A673 (cell line): ENCODE measurements around the gene BTC. TPM values are rescaled to one million over a fixed set of nuclear protein-coding genes. Genes with fewer than 3 reads are reported as not detected.

Experiments used
- BruUV-seq: library from RNA; stranded (reverse); fragments of 400-500 nt; replicated peaks from 2 replicates; lab custom pipeline; 2021; lab: Mats Ljungman, UMichigan
- CTCF ChIA-PET: fragments of 300-600 bp; sonication (Branson Sonifier 250); formaldehyde crosslinking; loops from one replicate; lab custom pipeline; 2022; ENCODE audit warnings: antibody characterized with exemption; lab: Charles Lee
- POLR2A ChIA-PET: fragments of 300-600 bp; sonication (Branson Sonifier 250); formaldehyde crosslinking; loops from one replicate; lab custom pipeline; 2022; ENCODE audit warnings: antibody characterized with exemption; ENCODE audit not compliant: low non-redundant PET; lab: Charles Lee
- DNase-seq: peaks from one replicate; pipeline ENCODE4 v3.0.0-alpha.2; 2015; ENCODE audit warnings: low spot score
- H3K27ac ChIP-seq: fragments of 200-600 bp; sonication (generic); 2 replicates; pipeline ENCODE4 v1.5.1; 2016; ENCODE audit warnings: mixed run types, low read depth, mild to moderate bottlenecking, mixed read lengths, antibody characterized with exemption, low read length; ENCODE audit not compliant: poor library complexity, severe bottlenecking
- H3K27me3 ChIP-seq: fragments of 200-600 bp; sonication (generic); replicated peaks from 2 replicates; pipeline ENCODE4 v1.6.1; 2017; ENCODE audit warnings: mixed run types, low read depth, mild to moderate bottlenecking, mixed read lengths, antibody characterized with exemption, low read length; ENCODE audit not compliant: insufficient read depth, poor library complexity
- H3K36me3 ChIP-seq: fragments of 200-600 bp; sonication (generic); 2 replicates; pipeline ENCODE4 v1.6.1; 2016; ENCODE audit warnings: mixed run types, mild to moderate bottlenecking, mixed read lengths, antibody characterized with exemption, low read length; ENCODE audit not compliant: insufficient read depth, poor library complexity, severe bottlenecking
- H3K4me1 ChIP-seq: fragments of 200-600 bp; sonication (generic); 2 replicates; pipeline ENCODE4 v1.6.1; 2017; ENCODE audit warnings: mixed run types, mild to moderate bottlenecking, mixed read lengths, antibody characterized with exemption, low read length; ENCODE audit not compliant: insufficient read depth, poor library complexity, severe bottlenecking
- H3K4me3 ChIP-seq: fragments of 200-600 bp; sonication (generic); 2 replicates; pipeline ENCODE4 v1.5.1; 2016; ENCODE audit warnings: low read depth, mixed run types, mild to moderate bottlenecking, mixed read lengths, low read length; ENCODE audit not compliant: poor library complexity, severe bottlenecking
- H3K9me3 ChIP-seq: fragments of 200-600 bp; sonication (generic); 2 replicates; pipeline ENCODE4 v1.6.1; 2016; ENCODE audit warnings: mixed run types, low read depth, mild to moderate bottlenecking, mixed read lengths, antibody characterized with exemption, low read length; ENCODE audit not compliant: poor library complexity, severe bottlenecking
- CTCF ChIP-seq: fragments of 300-800, 200-600 bp; sonication (generic); conservative IDR thresholded peaks from 2 replicates; pipeline ENCODE4 v1.5.1; 2017; ENCODE audit warnings: low read depth, mild to moderate bottlenecking, antibody characterized with exemption, low read length, moderate library complexity, mixed read lengths
- EZH2 ChIP-seq: fragments of 200-600 bp; sonication (generic); IDR thresholded peaks from 2 replicates; pipeline ENCODE4 v1.6.1; 2017; ENCODE audit warnings: borderline replicate concordance, low read depth, mild to moderate bottlenecking, mixed read lengths, antibody characterized with exemption, low read length; ENCODE audit not compliant: poor library complexity, severe bottlenecking
- intact Hi-C: fragments of 100-400 bp; cut with micrococcal nuclease; formaldehyde crosslinking; loops from one replicate; pipeline ENCODE4 v1.10.0; 2022; ENCODE audit not compliant: unreplicated experiment
- total RNA-seq: library from RNA; stranded (reverse); gene quantifications from 2 replicates; pipeline ENCODE4 v1.2.3, GENCODE V29; 2021

The BTC gene
- total RNA-seq, 1 experiment from 2014 or later = 0.11 TPM

- Histone ChIP-seq H3K27me3 (no peaks in the 10 kb centered on the region), H3K4me3 (no peak overlapping the region), H3K4me1 (no peaks in the 10 kb centered on the region), H3K36me3 (no peaks in the 10 kb centered on the region), H3K9me3 (no peaks in the 10 kb centered on the region), H3K27ac (no peak overlapping the region)
- POLR2A ChIA-PET = no interaction called here
- intact Hi-C loops = no loop called here
- CTCF ChIA-PET = no interaction called here
- no peak for DNase-seq
- BruUV-seq = no TSS peak
- TF ChIP-seq EZH2 (no peak), CTCF (no peak)
These were observed 52.1 kb downstream of the BTC start for GRCh38 chr4:74742185-74742584.

GRCh38 chr4:74738464-74739143 is 55.7 kb downstream of the BTC start:
- H3K36me3 ChIP-seq = no peaks in the 10 kb centered on the region
- intact Hi-C loops = no loop called here
- no peak for DNase-seq
- H3K27ac ChIP-seq = no peak overlapping the region
- no peak for TF ChIP-seq CTCF
- TF ChIP-seq EZH2 = no peak
- H3K4me3 ChIP-seq = no peak overlapping the region
- POLR2A ChIA-PET = no interaction called here
- H3K27me3 ChIP-seq = no peaks in the 10 kb centered on the region
- CTCF ChIA-PET = no interaction called here
- no peaks in the 10 kb centered on the region for H3K4me1 ChIP-seq
- no TSS peak for BruUV-seq
- no peaks in the 10 kb centered on the region for H3K9me3 ChIP-seq

GRCh38 chr4:74734995-74735394 is 59.3 kb downstream of the BTC start:
- H3K9me3 ChIP-seq = no peaks in the 10 kb centered on the region
- intact Hi-C loops = no loop called here
- H3K4me3 ChIP-seq = no peak overlapping the region
- no peaks in the 10 kb centered on the region for H3K27me3 ChIP-seq
- ChIA-PET POLR2A (no interaction called here), CTCF (no interaction called here)
- no TSS peak for BruUV-seq
- H3K4me1 ChIP-seq = no peaks in the 10 kb centered on the region
- DNase-seq = no peak
- TF ChIP-seq EZH2 (no peak), CTCF (no peak)
- no peak overlapping the region for H3K27ac ChIP-seq
- no peaks in the 10 kb centered on the region for H3K36me3 ChIP-seq
